HCT116 (cell line): ENCODE measurements around the gene CCDC91. TPM values are rescaled to one million over a fixed set of nuclear protein-coding genes. Genes with fewer than 3 reads are reported as not detected.

Experiments used
- ATAC-seq: fragments of 200-7000 bp; cut with Tn5 transposase; 2 replicates; pipeline ENCODE4 v1.9.1; 2020; ENCODE audit warnings: mild to moderate bottlenecking, moderate library complexity
- BruUV-seq: library from RNA; stranded (reverse); fragments of 400-500 nt; replicated peaks from 2 replicates; lab custom pipeline; 2021; lab: Mats Ljungman, UMichigan
- CTCF ChIA-PET: fragments of 300-600 bp; sonication (Branson Sonifier 250); formaldehyde crosslinking; loops from one replicate; lab custom pipeline; 2021; ENCODE audit warnings: antibody characterized with exemption; lab: Charles Lee
- POLR2A ChIA-PET: fragments of 300-600, 350-600 bp; sonication (Branson Sonifier 250); formaldehyde crosslinking; loops from one replicate; lab custom pipeline; 2021; ENCODE audit warnings: antibody characterized with exemption; lab: Charles Lee
- RAD21 ChIA-PET, 2 experiments: fragments of 300-600 bp; sonication (Branson Sonifier 250); formaldehyde crosslinking; loops; one replicate each; lab custom pipeline; 2023; ENCODE audit warnings: low total read pairs in 2 of 2; ENCODE audit not compliant: uncharacterized antibody in 2 of 2, unreplicated experiment in 2 of 2, low non-redundant PET in 1 of 2; lab: Charles Lee
- DNase-seq: peaks from one replicate; pipeline ENCODE4 v3.0.0-alpha.2; 2010; ENCODE audit warnings: low read depth, low spot score
- H2AFZ ChIP-seq: fragments of 200-600 bp; shearing (Covaris generic), sonication (generic); 2 replicates; pipeline ENCODE4 v1.6.1; 2017; ENCODE audit warnings: low read depth, mixed run types, mixed read lengths, antibody characterized with exemption, low read length; ENCODE audit not compliant: poor library complexity, severe bottlenecking
- H3K27ac ChIP-seq: 2 replicates; pipeline ENCODE4 v1.5.1; 2012; ENCODE audit warnings: low read depth, low read length
- H3K27me3 ChIP-seq: fragments of 200-600 bp; sonication (generic); 2 replicates; pipeline ENCODE4 v1.6.1; 2016; ENCODE audit warnings: mixed run types, low read length, mixed read lengths; ENCODE audit not compliant: insufficient read depth
- H3K36me3 ChIP-seq, 2 experiments: fragments of 200-500 bp in 1 of 2; fragments of 200-600 bp in 1 of 2; sonication (Bioruptor generic) in 1 of 2; sonication (generic) in 1 of 2; 2 replicates each; pipeline versions ENCODE4 v1.5.1 to v1.6.1; 2014 to 2016; ENCODE audit warnings: low read length in 2 of 2, inconsistent platforms in 1 of 2, mixed read lengths in 1 of 2, mixed run types in 1 of 2; ENCODE audit not compliant: insufficient read depth in 2 of 2, control insufficient read depth in 1 of 2
- H3K4me1 ChIP-seq, 2 experiments: fragments of 200-600 bp in 1 of 2; sonication (generic) in 1 of 2; 2 replicates each; pipeline versions ENCODE4 v1.5.1 to v1.6.1; 2012 to 2017; ENCODE audit warnings: low read length in 2 of 2, inconsistent platforms in 1 of 2, mild to moderate bottlenecking in 1 of 2, mixed read lengths in 1 of 2, mixed run types in 1 of 2, moderate library complexity in 1 of 2; ENCODE audit not compliant: insufficient read depth in 2 of 2, control insufficient read depth in 1 of 2
- H3K4me2 ChIP-seq: fragments of 200-600 bp; sonication (generic); 2 replicates; pipeline ENCODE4 v1.6.1; 2017; ENCODE audit warnings: mixed run types, low read length, mixed read lengths
- H3K4me3 ChIP-seq, 2 experiments: fragments of 200-600 bp in 1 of 2; sonication (generic) in 1 of 2; replicated peaks in 1 of 2; 2 replicates each; pipeline ENCODE4 v1.5.1; 2011 to 2016; ENCODE audit warnings: low read length in 2 of 2, control low read depth in 1 of 2, low read depth in 1 of 2, mild to moderate bottlenecking in 1 of 2, mixed read lengths in 1 of 2, mixed run types in 1 of 2
- H3K79me2 ChIP-seq: fragments of 200-600 bp; sonication (generic); 2 replicates; pipeline ENCODE4 v1.6.1; 2017; ENCODE audit warnings: mild to moderate bottlenecking, mixed run types, low read length, moderate library complexity, mixed read lengths; ENCODE audit not compliant: insufficient read depth
- H3K9ac ChIP-seq: fragments of 200-600 bp; sonication (generic); 2 replicates; pipeline ENCODE4 v1.6.1; 2016; ENCODE audit warnings: low read length, mixed read lengths
- H3K9me2 ChIP-seq: fragments of 200-600 bp; sonication (generic), shearing (Covaris generic); 2 replicates; pipeline ENCODE4 v1.6.1; 2017; ENCODE audit warnings: mixed run types, mild to moderate bottlenecking, moderate library complexity; ENCODE audit not compliant: insufficient read depth
- H3K9me3 ChIP-seq, 2 experiments: fragments of 200-500 bp in 1 of 2; fragments of 200-600 bp in 1 of 2; sonication (Bioruptor generic) in 1 of 2; sonication (generic) in 1 of 2; 2 replicates each; pipeline ENCODE4 v1.6.1; 2014 to 2017; ENCODE audit warnings: low read length in 2 of 2, mixed read lengths in 2 of 2, inconsistent platforms in 1 of 2, low read depth in 1 of 2, mild to moderate bottlenecking in 1 of 2, mixed run types in 1 of 2, moderate library complexity in 1 of 2; ENCODE audit not compliant: control insufficient read depth in 1 of 2, insufficient read depth in 1 of 2
- H4K20me1 ChIP-seq: fragments of 200-600 bp; sonication (generic), shearing (Covaris generic); 2 replicates; pipeline ENCODE4 v1.6.1; 2017; ENCODE audit warnings: mixed run types, mild to moderate bottlenecking, moderate library complexity; ENCODE audit not compliant: insufficient read depth
- CBX3 ChIP-seq: IDR thresholded peaks from 2 replicates; pipeline ENCODE4 v1.6.1; 2012; ENCODE audit warnings: low read depth
- ELF1 ChIP-seq: IDR thresholded peaks from 2 replicates; pipeline ENCODE4 v1.6.1; 2012; ENCODE audit warnings: low read depth, borderline replicate concordance
- EZH2phosphoT487 ChIP-seq: fragments of 200-600 bp; IDR thresholded peaks from 2 replicates; pipeline ENCODE4 v1.6.1; 2018; ENCODE audit warnings: antibody characterized with exemption, borderline replicate concordance
- FOSL1 ChIP-seq: IDR thresholded peaks from 2 replicates; pipeline ENCODE4 v1.6.1; 2012; ENCODE audit warnings: low read depth
- JUND ChIP-seq: IDR thresholded peaks from 2 replicates; pipeline ENCODE4 v1.6.1; 2012
- MAX ChIP-seq: IDR thresholded peaks from 2 replicates; pipeline ENCODE4 v1.6.1; 2012
- POLR2A ChIP-seq: IDR thresholded peaks from 2 replicates; pipeline ENCODE4 v1.7.0; 2011; ENCODE audit warnings: borderline replicate concordance; ENCODE audit not compliant: insufficient read depth, insufficient read length; ENCODE audit errors: extremely low read depth
- RAD21 ChIP-seq: IDR thresholded peaks from 2 replicates; pipeline ENCODE4 v1.6.1; 2012; ENCODE audit warnings: low read depth, mild to moderate bottlenecking
- REST ChIP-seq: IDR thresholded peaks from 2 replicates; pipeline ENCODE4 v1.6.1; 2012; ENCODE audit warnings: low read depth
- SIN3A ChIP-seq: IDR thresholded peaks from 2 replicates; pipeline ENCODE4 v1.6.1; 2012; ENCODE audit warnings: low read depth
- SP1 ChIP-seq: IDR thresholded peaks from 2 replicates; pipeline ENCODE4 v1.6.1; 2012; ENCODE audit warnings: low read depth
- ZBTB33 ChIP-seq: IDR thresholded peaks from 2 replicates; pipeline ENCODE4 v1.6.1; 2011; ENCODE audit warnings: mild to moderate bottlenecking, low read length, moderate library complexity; ENCODE audit not compliant: insufficient replicate concordance; ENCODE audit errors: extremely low read depth
- ZFX ChIP-seq: fragments of 450-650 bp; IDR thresholded peaks from 2 replicates; pipeline ENCODE4 v1.6.1; 2017
- ZNF274 ChIP-seq: fragments of 200-500 bp; sonication (Bioruptor generic); IDR thresholded peaks from 2 replicates; pipeline ENCODE4 v1.6.1; 2014; ENCODE audit warnings: mild to moderate bottlenecking, low read depth, low read length, inconsistent platforms
- intact Hi-C: fragments of 100-400 bp; cut with micrococcal nuclease; formaldehyde crosslinking; loops from 2 replicates; pipeline ENCODE4 v1.10.0; 2022
- total RNA-seq: library from RNA; stranded (reverse); gene quantifications from one replicate; pipeline ENCODE4 v1.2.1, GENCODE V29; 2021; ENCODE audit not compliant: unreplicated experiment

CCDC91 gene
- total RNA-seq, 1 experiment from 2014 or later = 18.1 TPM

- ChIA-PET CTCF (no interaction called here), RAD21 (no interaction called here), POLR2A (no interaction called here)
- Histone ChIP-seq H3K9ac (no peak overlapping the region), H3K4me2 (no peak overlapping the region), H3K4me3 (no peak overlapping the region), H3K79me2 (no peaks in the 10 kb centered on the region), H3K9me3 (no peaks in the 10 kb centered on the region), H3K4me1 (no peaks in the 10 kb centered on the region), H4K20me1 (no peaks in the 10 kb centered on the region), H2AFZ (no peak overlapping the region), H3K9me2 (no peaks in the 10 kb centered on the region), H3K27ac (no peak overlapping the region), H3K27me3 (no peaks in the 10 kb centered on the region), H3K36me3 (no peaks in the 10 kb centered on the region)
- ATAC-seq = no peak
- TF ChIP-seq ELF1 (no peak), ZBTB33 (no peak), JUND (no peak), CBX3 (no peak), RAD21 (no peak), ZFX (no peak), SP1 (no peak)
- intact Hi-C loops = no loop called here
- DNase-seq = no peak
- no TSS peak for BruUV-seq
Observed at GRCh38 chr12:28327722-28328121, 137.5 kb downstream of the CCDC91 start.

- BruUV-seq = no TSS peak
- RAD21 ChIA-PET = no interaction called here
- no peak overlapping the region for H3K4me2 ChIP-seq
- no peak for TF ChIP-seq EZH2phosphoT487
- no peak for TF ChIP-seq ZNF274
- no peak for TF ChIP-seq CBX3
- no peak for TF ChIP-seq REST
- TF ChIP-seq POLR2A = no peak
- TF ChIP-seq FOSL1 = no peak
- TF ChIP-seq SP1 = no peak
- TF ChIP-seq RAD21 = no peak
- TF ChIP-seq SIN3A = no peak
- TF ChIP-seq ZBTB33 = no peak
- TF ChIP-seq JUND = no peak
- no peak for TF ChIP-seq MAX
Observed at GRCh38 chr12:28328967-28329366, 138.7 kb downstream of the CCDC91 start.

More at GRCh38 chr12:28328967-28329366, 138.7 kb downstream of the CCDC91 start:
- H3K4me3 ChIP-seq = no peak overlapping the region
- ATAC-seq (no peak), DNase-seq (no peak)
- H3K27ac ChIP-seq = no peak overlapping the region
- H3K9me3 ChIP-seq = no peaks in the 10 kb centered on the region
- intact Hi-C loops = no loop called here
- no peak overlapping the region for H2AFZ ChIP-seq
- H3K9me2 ChIP-seq = no peaks in the 10 kb centered on the region
- H3K27me3 ChIP-seq = no peaks in the 10 kb centered on the region
- H4K20me1 ChIP-seq = no peaks in the 10 kb centered on the region
- no peaks in the 10 kb centered on the region for H3K4me1 ChIP-seq
- H3K79me2 ChIP-seq = no peaks in the 10 kb centered on the region
- ChIA-PET POLR2A (no interaction called here), CTCF (no interaction called here)
- H3K36me3 ChIP-seq = no peaks in the 10 kb centered on the region
- no peak overlapping the region for H3K9ac ChIP-seq
